ENCODE results near the gene SMCO4.
A peak's percentile ranks its signal among the peaks of the same experiment; 100 is the strongest.

SMCO4 gene

DNA sequence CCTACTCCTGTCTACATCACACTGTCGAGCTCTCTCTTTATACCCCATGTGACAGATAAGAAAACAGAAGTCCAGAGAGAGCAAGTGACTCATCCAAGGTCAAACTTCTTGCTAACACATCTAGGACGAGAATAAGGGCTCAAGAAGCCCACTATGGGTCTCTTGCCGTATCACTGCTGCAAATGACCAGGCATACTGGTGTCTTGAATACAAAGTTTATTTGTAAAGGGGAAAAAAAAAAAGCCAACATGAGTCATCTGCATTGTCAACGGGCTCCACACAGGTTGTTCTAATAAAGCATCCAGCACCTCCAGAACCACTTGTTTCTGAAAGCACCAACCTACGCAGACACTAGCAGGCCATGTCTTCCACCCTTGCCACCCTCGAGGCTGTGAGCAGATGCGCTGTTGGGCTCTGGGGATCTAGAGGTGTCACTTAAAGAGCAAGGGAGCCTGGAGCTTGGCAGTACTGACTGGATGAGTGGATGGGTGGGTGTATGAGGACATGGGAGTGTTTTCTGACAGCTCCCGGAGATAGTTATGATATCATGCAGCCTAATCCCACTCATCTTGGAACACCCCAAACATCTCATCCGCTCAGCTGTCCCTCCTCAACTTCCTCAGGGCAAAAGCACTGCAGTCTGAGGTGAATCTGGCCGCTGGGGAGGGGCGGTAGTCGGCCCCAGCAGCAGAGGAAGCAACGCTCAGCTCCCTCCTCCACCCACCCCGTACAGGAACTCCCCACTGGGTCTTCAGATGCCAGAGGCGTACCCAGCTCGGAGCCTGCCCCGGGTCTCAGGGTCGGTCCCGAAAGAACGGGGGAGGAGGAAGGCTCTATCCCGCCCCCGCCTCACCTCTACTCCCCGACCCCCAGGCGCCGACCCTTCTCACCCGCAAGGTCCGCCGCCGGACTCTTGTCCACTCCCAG lies 1.0 kb downstream of the SMCO4 start:
- CTCF ChIA-PET, result interaction anchor here (0.5 to 1.6 kb wide), 5 partner anchors 11 to 307 kb away, joined by 3 to 7 read pairs (median 4); no protein-coding TSS in a partner anchor
- TF ChIP-seq FOXK2 (IDR thresholded peaks at IDR 0.05), result no peak
- no peak for TF ChIP-seq LEF1 (IDR thresholded peaks at IDR 0.05; ENCODE audit: borderline replicate concordance)
- no peak for TF ChIP-seq SP1 (IDR thresholded peaks at IDR 0.05)
- no peak for TF ChIP-seq SUZ12 (IDR thresholded peaks at IDR 0.05)
- no peak for TF ChIP-seq NFRKB (IDR thresholded peaks at IDR 0.05)
- TF ChIP-seq, protein P1, sequence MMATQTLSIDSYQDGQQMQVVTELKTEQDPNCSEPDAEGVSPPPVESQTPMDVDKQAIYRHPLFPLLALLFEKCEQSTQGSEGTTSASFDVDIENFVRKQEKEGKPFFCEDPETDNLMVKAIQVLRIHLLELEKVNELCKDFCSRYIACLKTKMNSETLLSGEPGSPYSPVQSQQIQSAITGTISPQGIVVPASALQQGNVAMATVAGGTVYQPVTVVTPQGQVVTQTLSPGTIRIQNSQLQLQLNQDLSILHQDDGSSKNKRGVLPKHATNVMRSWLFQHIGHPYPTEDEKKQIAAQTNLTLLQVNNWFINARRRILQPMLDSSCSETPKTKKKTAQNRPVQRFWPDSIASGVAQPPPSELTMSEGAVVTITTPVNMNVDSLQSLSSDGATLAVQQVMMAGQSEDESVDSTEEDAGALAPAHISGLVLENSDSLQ (IDR thresholded peaks at IDR 0.05), result no peak
- peak; percentile 35 for DNase-seq (ENCODE audit: extremely low spot score)
- POLR2A ChIA-PET, result interaction anchor here (0.6 to 1.4 kb wide), 4 partner anchors 11 to 242 kb away, joined by 3 to 4 read pairs (median 3); partner anchors contain the start of gene MED17

DNA sequence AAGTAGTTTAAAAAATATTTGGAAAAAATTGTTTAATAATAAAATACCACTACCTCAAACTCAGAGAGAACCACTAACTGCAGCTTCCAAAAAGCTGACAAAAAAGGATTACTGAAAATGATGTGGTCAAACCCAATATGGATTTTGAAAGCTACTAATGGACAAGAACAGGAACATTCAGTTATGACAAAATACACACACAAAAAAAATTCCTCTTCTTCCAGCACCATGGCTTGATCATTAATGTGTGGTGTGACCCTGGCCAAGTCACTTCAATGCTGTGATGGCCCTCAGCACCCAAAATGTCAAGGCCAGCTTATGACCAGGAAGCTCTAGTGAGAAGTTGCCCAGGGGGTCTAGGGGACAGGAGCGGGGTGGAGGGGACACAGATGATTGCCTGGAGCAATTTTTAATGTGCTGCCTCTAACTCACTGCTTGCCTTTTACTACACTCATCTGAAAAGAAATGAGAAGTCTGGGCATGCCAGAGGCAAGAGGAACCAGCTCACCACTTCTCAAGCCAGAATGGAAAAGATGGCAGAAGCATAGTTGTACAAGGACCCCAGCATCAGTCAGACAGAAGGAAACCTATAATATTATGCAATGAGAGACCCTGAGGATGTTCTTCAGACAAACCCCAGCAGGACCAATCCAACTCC lies 2.2 kb downstream of the SMCO4 start:
- ChIA-PET CTCF (interaction anchor here (0.5 to 1.6 kb wide), 4 partner anchors 11 to 306 kb away, joined by 3 to 7 read pairs (median 4); no protein-coding TSS in a partner anchor), POLR2A (no interaction called here)
- TF ChIP-seq HDGF (IDR thresholded peaks at IDR 0.05; ENCODE audit: borderline replicate concordance), result no peak
- TF ChIP-seq, protein P1 (IDR thresholded peaks at IDR 0.05), result no peak
- no peak for TF ChIP-seq FOXA1 (IDR thresholded peaks at IDR 0.05)
- no peak for TF ChIP-seq SUZ12 (IDR thresholded peaks at IDR 0.05)
- TF ChIP-seq FOXM1 (IDR thresholded peaks at IDR 0.05; ENCODE audit: borderline replicate concordance), result no peak
- no peak for TF ChIP-seq L3MBTL2 (conservative IDR thresholded peaks at IDR 0.05)
- TF ChIP-seq ELF4 (IDR thresholded peaks at IDR 0.05), result no peak
- TF ChIP-seq LEF1 (IDR thresholded peaks at IDR 0.05; ENCODE audit: borderline replicate concordance), result no peak
- no peak for TF ChIP-seq BHLHE40 (IDR thresholded peaks at IDR 0.05; ENCODE audit: borderline replicate concordance)
- TF ChIP-seq TARDBP (IDR thresholded peaks at IDR 0.05), result no peak
- no peak for TF ChIP-seq ARNT (IDR thresholded peaks at IDR 0.05)
- no peak for TF ChIP-seq CTBP1 (IDR thresholded peaks at IDR 0.05; ENCODE audit: borderline replicate concordance)
- TF ChIP-seq FOXK2 (IDR thresholded peaks at IDR 0.05), result no peak
- TF ChIP-seq SP1 (IDR thresholded peaks at IDR 0.05), result no peak
- TF ChIP-seq NFRKB (IDR thresholded peaks at IDR 0.05), result no peak
- DNase-seq (ENCODE audit: extremely low spot score), result no peak

DNA sequence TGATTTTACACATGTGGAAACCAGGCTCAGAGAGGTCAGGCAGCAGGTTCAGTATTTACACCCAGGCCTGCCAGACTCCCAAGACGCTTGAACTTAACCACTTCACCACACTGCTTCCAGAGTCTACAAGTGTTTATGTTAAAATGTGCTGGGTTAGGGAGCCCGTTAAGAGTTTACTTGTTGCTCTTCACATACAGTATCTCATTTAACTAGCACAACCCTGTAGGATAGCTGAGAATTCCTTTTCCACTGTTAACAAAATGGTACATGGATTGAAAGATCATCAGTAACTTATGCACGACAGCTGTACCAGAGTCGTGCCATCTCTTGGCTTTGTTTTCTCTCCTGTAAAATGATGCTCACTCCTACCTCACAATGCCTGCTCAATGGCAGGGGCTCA lies 2.9 kb downstream of the SMCO4 start:
- POLR2A ChIA-PET, result no interaction called here
- CTCF ChIA-PET, result interaction anchor here (0.6 to 1.6 kb wide), 3 partner anchors 10 to 306 kb away, joined by 4 to 7 read pairs (median 5); no protein-coding TSS in a partner anchor
- no peak for DNase-seq (ENCODE audit: extremely low spot score)
- TF ChIP-seq FOXK2 (IDR thresholded peaks at IDR 0.05), result no peak
- TF ChIP-seq HDGF (IDR thresholded peaks at IDR 0.05; ENCODE audit: borderline replicate concordance), result no peak
- TF ChIP-seq SP1 (IDR thresholded peaks at IDR 0.05), result no peak
- TF ChIP-seq CTBP1 (IDR thresholded peaks at IDR 0.05; ENCODE audit: borderline replicate concordance), result no peak
- TF ChIP-seq LEF1 (IDR thresholded peaks at IDR 0.05; ENCODE audit: borderline replicate concordance), result no peak
- no peak for TF ChIP-seq TARDBP (IDR thresholded peaks at IDR 0.05)
- no peak for TF ChIP-seq FOXA1 (IDR thresholded peaks at IDR 0.05)
- no peak for TF ChIP-seq SUZ12 (IDR thresholded peaks at IDR 0.05)
- no peak for TF ChIP-seq ARNT (IDR thresholded peaks at IDR 0.05)
- no peak for TF ChIP-seq ZNF384 (IDR thresholded peaks at IDR 0.05)
- TF ChIP-seq BHLHE40 (IDR thresholded peaks at IDR 0.05; ENCODE audit: borderline replicate concordance), result no peak
- TF ChIP-seq FOXM1 (IDR thresholded peaks at IDR 0.05; ENCODE audit: borderline replicate concordance), result no peak
- no peak for TF ChIP-seq NFRKB (IDR thresholded peaks at IDR 0.05)
- no peak for TF ChIP-seq L3MBTL2 (conservative IDR thresholded peaks at IDR 0.05)
- TF ChIP-seq, protein P1 (IDR thresholded peaks at IDR 0.05), result no peak

DNA sequence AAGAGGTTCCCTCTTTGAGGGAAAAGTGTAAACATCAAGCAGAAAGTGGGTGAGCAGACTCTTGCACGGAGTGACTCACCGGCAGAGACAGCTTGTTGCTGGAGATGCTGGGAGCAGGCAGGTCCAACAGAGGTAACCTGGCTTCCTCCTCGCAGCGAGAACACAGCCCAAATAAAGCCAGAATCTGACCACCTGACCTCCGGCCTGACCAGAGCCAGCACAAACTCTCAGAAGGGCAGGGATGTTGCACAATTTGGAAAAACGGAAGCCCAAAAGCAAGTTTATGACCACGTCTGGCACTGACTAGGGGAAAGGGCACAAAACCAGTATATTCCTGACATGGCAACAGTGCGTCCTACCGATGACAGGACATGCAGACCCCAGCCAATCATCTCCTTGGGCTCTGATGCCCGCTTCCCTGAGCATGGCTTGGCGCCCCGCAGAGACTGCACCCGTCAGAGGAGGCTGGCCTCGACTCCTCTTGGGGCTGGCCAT lies 5.4 kb downstream of the SMCO4 start:
- no peak for DNase-seq (ENCODE audit: extremely low spot score)
- POLR2A ChIA-PET, result no interaction called here
- CTCF ChIA-PET, result no interaction called here
- TF ChIP-seq FOXA1 (IDR thresholded peaks at IDR 0.05), result no peak
- TF ChIP-seq FOXK2 (IDR thresholded peaks at IDR 0.05), result no peak
- TF ChIP-seq ARNT (IDR thresholded peaks at IDR 0.05), result no peak
- TF ChIP-seq CTBP1 (IDR thresholded peaks at IDR 0.05; ENCODE audit: borderline replicate concordance), result no peak
- no peak for TF ChIP-seq SUZ12 (IDR thresholded peaks at IDR 0.05)
- TF ChIP-seq ZNF384 (IDR thresholded peaks at IDR 0.05), result no peak
- no peak for TF ChIP-seq LEF1 (IDR thresholded peaks at IDR 0.05; ENCODE audit: borderline replicate concordance)
- TF ChIP-seq TARDBP (IDR thresholded peaks at IDR 0.05), result no peak
- no peak for TF ChIP-seq BHLHE40 (IDR thresholded peaks at IDR 0.05; ENCODE audit: borderline replicate concordance)
- no peak for TF ChIP-seq L3MBTL2 (conservative IDR thresholded peaks at IDR 0.05)
- TF ChIP-seq FOXM1 (IDR thresholded peaks at IDR 0.05; ENCODE audit: borderline replicate concordance), result no peak
- no peak for TF ChIP-seq ELF4 (IDR thresholded peaks at IDR 0.05)
- no peak for TF ChIP-seq NFRKB (IDR thresholded peaks at IDR 0.05)
- TF ChIP-seq, protein P1 (IDR thresholded peaks at IDR 0.05), result no peak
- no peak for TF ChIP-seq HDGF (IDR thresholded peaks at IDR 0.05; ENCODE audit: borderline replicate concordance)

Data from HEK293T (cell line).